Neural cell (in vitro differentiated cells): ENCODE results near the gene GADL1.

ENCODE experiments used
- EP300 ChIP-seq: fragments of 450-650 bp; conservative IDR thresholded peaks from 2 replicates; pipeline ENCODE4 v1.6.1; 2014; ENCODE audit warnings: antibody characterized with exemption, mild to moderate bottlenecking, moderate library complexity; ENCODE audit not compliant: poor library complexity, severe bottlenecking
- EZH2 ChIP-seq: fragments of 200-600, 300-800 bp; shearing (Covaris generic), sonication (generic); IDR thresholded peaks from 2 replicates; pipeline ENCODE4 v1.6.1; 2014; ENCODE audit warnings: antibody characterized with exemption, low read length, borderline replicate concordance, mild to moderate bottlenecking; ENCODE audit not compliant: insufficient read depth, poor library complexity, severe bottlenecking
- POLR2AphosphoS5 ChIP-seq: IDR thresholded peaks from 2 replicates; pipeline ENCODE4 v1.6.1; 2012
- RAD21 ChIP-seq: fragments of 450-650 bp; conservative IDR thresholded peaks from 2 replicates; pipeline ENCODE4 v1.6.1; 2014; ENCODE audit warnings: antibody characterized with exemption, mild to moderate bottlenecking, moderate library complexity
- SMC3 ChIP-seq: fragments of 450-650 bp; conservative IDR thresholded peaks from 2 replicates; pipeline ENCODE4 v1.6.1; 2014; ENCODE audit warnings: antibody characterized with exemption, mild to moderate bottlenecking, moderate library complexity; ENCODE audit not compliant: poor library complexity
- TF ChIP-seq, protein P1 (sequence below): fragments of 450-650 bp; IDR thresholded peaks from 2 replicates; pipeline ENCODE4 v1.5.1; 2014; ENCODE audit warnings: antibody characterized with exemption, mild to moderate bottlenecking, moderate library complexity; ENCODE audit not compliant: poor library complexity, severe bottlenecking
- TF ChIP-seq, protein P2 (sequence below): IDR thresholded peaks from 2 replicates; pipeline ENCODE4 v1.6.1; 2012; ENCODE audit warnings: borderline replicate concordance

DNA sequence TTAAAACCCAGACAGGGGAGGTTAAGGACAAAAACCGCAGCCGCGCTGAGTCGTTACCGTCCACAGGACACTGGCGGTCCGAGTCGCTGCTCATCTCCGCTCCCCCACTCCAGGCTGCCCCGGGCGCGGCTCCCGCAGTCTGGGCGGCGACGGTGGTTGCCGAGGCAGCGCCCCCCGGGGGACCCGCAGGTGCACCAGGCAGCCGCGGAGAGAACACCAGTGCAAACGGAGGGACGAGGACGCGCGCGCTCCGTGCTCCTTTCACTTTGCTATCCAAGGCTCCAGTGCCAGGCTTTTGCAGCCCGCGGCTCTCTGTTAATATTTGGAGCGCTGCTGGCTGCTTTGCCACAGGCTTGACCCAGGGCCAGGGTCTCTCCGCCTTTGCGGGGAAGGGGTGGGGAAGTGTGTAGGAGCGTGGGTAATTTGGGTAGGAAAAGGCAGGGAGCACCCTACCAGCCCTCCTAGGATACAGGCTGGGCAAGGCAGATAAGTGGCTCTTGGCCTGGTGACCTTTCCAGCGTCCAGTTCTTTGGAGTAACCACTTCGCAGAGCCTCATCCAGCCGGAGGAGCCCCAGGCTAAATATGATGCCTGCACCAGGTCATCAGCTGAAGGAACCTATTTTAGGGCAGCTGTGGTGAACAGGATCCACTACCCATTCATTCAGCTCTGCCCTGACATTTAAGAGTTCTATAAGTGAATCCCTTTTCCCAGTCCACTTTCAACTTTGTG, at the start of gene GADL1:
- no peak for TF ChIP-seq RAD21
- TF ChIP-seq POLR2AphosphoS5, result no peak
- TF ChIP-seq, protein P1, sequence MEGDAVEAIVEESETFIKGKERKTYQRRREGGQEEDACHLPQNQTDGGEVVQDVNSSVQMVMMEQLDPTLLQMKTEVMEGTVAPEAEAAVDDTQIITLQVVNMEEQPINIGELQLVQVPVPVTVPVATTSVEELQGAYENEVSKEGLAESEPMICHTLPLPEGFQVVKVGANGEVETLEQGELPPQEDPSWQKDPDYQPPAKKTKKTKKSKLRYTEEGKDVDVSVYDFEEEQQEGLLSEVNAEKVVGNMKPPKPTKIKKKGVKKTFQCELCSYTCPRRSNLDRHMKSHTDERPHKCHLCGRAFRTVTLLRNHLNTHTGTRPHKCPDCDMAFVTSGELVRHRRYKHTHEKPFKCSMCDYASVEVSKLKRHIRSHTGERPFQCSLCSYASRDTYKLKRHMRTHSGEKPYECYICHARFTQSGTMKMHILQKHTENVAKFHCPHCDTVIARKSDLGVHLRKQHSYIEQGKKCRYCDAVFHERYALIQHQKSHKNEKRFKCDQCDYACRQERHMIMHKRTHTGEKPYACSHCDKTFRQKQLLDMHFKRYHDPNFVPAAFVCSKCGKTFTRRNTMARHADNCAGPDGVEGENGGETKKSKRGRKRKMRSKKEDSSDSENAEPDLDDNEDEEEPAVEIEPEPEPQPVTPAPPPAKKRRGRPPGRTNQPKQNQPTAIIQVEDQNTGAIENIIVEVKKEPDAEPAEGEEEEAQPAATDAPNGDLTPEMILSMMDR, result peak; percentile 21
- TF ChIP-seq SMC3, result no peak
- TF ChIP-seq, protein P2, sequence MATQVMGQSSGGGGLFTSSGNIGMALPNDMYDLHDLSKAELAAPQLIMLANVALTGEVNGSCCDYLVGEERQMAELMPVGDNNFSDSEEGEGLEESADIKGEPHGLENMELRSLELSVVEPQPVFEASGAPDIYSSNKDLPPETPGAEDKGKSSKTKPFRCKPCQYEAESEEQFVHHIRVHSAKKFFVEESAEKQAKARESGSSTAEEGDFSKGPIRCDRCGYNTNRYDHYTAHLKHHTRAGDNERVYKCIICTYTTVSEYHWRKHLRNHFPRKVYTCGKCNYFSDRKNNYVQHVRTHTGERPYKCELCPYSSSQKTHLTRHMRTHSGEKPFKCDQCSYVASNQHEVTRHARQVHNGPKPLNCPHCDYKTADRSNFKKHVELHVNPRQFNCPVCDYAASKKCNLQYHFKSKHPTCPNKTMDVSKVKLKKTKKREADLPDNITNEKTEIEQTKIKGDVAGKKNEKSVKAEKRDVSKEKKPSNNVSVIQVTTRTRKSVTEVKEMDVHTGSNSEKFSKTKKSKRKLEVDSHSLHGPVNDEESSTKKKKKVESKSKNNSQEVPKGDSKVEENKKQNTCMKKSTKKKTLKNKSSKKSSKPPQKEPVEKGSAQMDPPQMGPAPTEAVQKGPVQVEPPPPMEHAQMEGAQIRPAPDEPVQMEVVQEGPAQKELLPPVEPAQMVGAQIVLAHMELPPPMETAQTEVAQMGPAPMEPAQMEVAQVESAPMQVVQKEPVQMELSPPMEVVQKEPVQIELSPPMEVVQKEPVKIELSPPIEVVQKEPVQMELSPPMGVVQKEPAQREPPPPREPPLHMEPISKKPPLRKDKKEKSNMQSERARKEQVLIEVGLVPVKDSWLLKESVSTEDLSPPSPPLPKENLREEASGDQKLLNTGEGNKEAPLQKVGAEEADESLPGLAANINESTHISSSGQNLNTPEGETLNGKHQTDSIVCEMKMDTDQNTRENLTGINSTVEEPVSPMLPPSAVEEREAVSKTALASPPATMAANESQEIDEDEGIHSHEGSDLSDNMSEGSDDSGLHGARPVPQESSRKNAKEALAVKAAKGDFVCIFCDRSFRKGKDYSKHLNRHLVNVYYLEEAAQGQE, result no peak
- no peak for TF ChIP-seq EP300
- peak; percentile 21 for TF ChIP-seq EZH2
